KOPT-K1 (cell line): ENCODE data around the gene LMTK3.
A peak's percentile ranks its signal among the peaks of the same experiment; 100 is the strongest.

ENCODE experiments used
- H3K27ac ChIP-seq: fragments of 200-600 bp; sonication (generic); 2 replicates; pipeline ENCODE4 v1.5.1; 2016; ENCODE audit warnings: antibody characterized with exemption, mild to moderate bottlenecking, low read depth, low read length; ENCODE audit not compliant: poor library complexity, severe bottlenecking
- H3K36me3 ChIP-seq: fragments of 200-600 bp; sonication (generic); 2 replicates; pipeline ENCODE4 v1.5.1; 2017; ENCODE audit warnings: antibody characterized with exemption, mild to moderate bottlenecking, low read length, moderate library complexity; ENCODE audit not compliant: insufficient read depth
- H3K9me3 ChIP-seq: fragments of 200-600 bp; sonication (generic); 2 replicates; pipeline ENCODE4 v1.5.1; 2017; ENCODE audit warnings: antibody characterized with exemption, low read length, mild to moderate bottlenecking; ENCODE audit not compliant: insufficient read depth, poor library complexity, severe bottlenecking

The LMTK3 gene

DNA sequence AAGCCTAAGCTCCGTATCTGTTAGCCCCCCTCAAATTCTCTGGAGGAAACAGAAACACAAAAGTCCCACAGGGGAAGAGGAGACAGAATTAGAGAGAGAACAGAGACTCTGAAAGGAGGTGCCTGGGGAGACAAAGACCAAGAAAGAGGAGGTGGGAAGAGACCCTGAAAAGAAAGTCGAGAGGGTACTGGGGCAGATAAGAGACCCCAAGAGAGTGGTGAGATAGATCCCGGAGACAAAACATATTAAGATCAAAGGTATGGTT, 66.8 kb downstream of the LMTK3 start:
- Histone ChIP-seq H3K9me3 (no peaks in the 10 kb centered on the region), H3K27ac (peak overlapping the region; percentile 66), H3K36me3 (peaks cover 29% of the 10 kb centered on the region)

GRCh38 chr19:48444129-48444935, 67.3 kb downstream of the LMTK3 start:
- peak overlapping the region; percentile 66 for H3K27ac ChIP-seq
- no peaks in the 10 kb centered on the region for H3K9me3 ChIP-seq
- peaks cover 23% of the 10 kb centered on the region for H3K36me3 ChIP-seq

DNA sequence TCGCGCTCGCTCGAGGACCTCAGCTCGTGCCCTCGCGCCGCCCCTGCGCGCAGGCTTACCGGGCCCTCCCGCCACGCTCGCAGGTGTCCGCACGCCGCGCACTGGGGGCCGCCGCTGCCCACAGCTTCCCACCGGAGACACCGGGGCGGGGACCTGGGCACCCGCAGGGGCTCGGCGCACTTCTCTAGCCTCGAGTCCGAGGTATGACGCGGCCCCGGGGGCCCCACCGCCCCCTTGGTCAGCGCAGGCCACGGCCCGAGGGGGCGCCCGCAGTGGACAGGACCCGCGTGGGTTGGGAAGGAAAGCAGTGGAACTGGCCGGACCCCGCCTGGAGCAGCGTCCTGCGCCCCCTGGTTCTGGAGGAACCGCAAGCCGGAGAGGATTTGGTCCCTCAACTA, 67.9 kb downstream of the LMTK3 start:
- Histone ChIP-seq H3K9me3 (no peaks in the 10 kb centered on the region), H3K27ac (no peak overlapping the region), H3K36me3 (peaks cover 17% of the 10 kb centered on the region)

DNA sequence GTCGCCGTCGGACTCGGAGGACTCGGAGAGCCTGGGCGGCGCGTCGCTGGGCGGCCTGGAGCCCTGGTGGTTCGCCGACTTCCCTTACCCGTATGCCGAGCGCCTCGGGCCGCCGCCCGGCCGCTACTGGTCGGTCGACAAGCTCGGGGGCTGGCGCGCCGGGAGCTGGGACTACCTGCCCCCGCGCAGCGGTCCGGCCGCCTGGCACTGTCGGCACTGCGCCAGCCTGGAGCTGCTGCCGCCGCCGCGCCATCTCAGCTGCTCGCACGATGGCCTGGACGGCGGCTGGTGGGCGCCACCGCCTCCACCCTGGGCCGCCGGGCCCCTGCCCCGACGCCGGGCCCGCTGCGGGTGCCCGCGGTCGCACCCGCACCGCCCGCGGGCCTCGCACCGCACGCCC, 68.4 kb downstream of the LMTK3 start:
- H3K9me3 ChIP-seq: no peaks in the 10 kb centered on the region
- no peak overlapping the region for H3K27ac ChIP-seq
- peaks cover 12% of the 10 kb centered on the region for H3K36me3 ChIP-seq

GRCh38 chr19:48442116-48443035, 69.3 kb downstream of the LMTK3 start:
- Histone ChIP-seq H3K36me3 (peaks cover 4% of the 10 kb centered on the region), H3K27ac (no peak overlapping the region), H3K9me3 (no peaks in the 10 kb centered on the region)

- H3K27ac ChIP-seq: no peak overlapping the region
- H3K36me3 ChIP-seq: no peaks in the 10 kb centered on the region
- no peaks in the 10 kb centered on the region for H3K9me3 ChIP-seq
Observed at GRCh38 chr19:48441360-48442050, 70.1 kb downstream of the LMTK3 start.

- H3K9me3 ChIP-seq: peaks cover under 1% of the 10 kb centered on the region
- no peak overlapping the region for H3K27ac ChIP-seq
Observed at GRCh38 chr19:48436586-48436985, 75.0 kb downstream of the LMTK3 start.

More at GRCh38 chr19:48436586-48436985, 75.0 kb downstream of the LMTK3 start:
- H3K36me3 ChIP-seq: no peaks in the 10 kb centered on the region
